H1 (cell line): ENCODE data around the gene C16orf95. TPM values are rescaled to one million over a fixed set of nuclear protein-coding genes. Genes with fewer than 3 reads are reported as not detected.

ENCODE experiments used
- CTCF ChIA-PET: fragments of 300-600 bp; sonication (Branson Sonifier 250); formaldehyde crosslinking; loops from one replicate; lab custom pipeline; 2021; ENCODE audit not compliant: partially characterized antibody; lab: Charles Lee
- POLR2A ChIA-PET: fragments of 300-600 bp; sonication (Branson Sonifier 250); formaldehyde crosslinking; loops from one replicate; lab custom pipeline; 2021; ENCODE audit warnings: inconsistent platforms; ENCODE audit not compliant: partially characterized antibody; lab: Charles Lee
- DNase-seq, 2 experiments: peaks; one replicate each; pipeline versions ENCODE4 v3.0.0 to v3.0.0-alpha.2; 2010 to 2022; ENCODE audit warnings: low spot score in 2 of 2, low read depth in 1 of 2, mixed read lengths in 1 of 2
- FAIRE-seq: peaks from 2 replicates; lab custom pipeline; 2011; peaks lifted over from hg19 to GRCh38; lab: Jason Lieb, UNC
- H2AFZ ChIP-seq: 2 replicates; pipeline ENCODE4 v1.8.1; 2012; ENCODE audit warnings: low read length, inconsistent platforms
- H2AK5ac ChIP-seq: 2 replicates; pipeline ENCODE4 v1.6.1; 2013; ENCODE audit warnings: low read depth, low read length
- H2BK120ac ChIP-seq: replicated peaks from 2 replicates; pipeline ENCODE3; 2013; ENCODE audit warnings: low read depth, low read length, inconsistent platforms
- H2BK12ac ChIP-seq: 2 replicates; pipeline ENCODE4 v1.6.1; 2013; ENCODE audit warnings: low read depth, low read length
- H2BK15ac ChIP-seq: 2 replicates; pipeline ENCODE4 v1.6.1; 2013; ENCODE audit warnings: low read length
- H2BK20ac ChIP-seq: 2 replicates; pipeline ENCODE4 v1.6.1; 2013; ENCODE audit warnings: low read length
- H2BK5ac ChIP-seq: 2 replicates; pipeline ENCODE4 v1.6.1; 2013; ENCODE audit warnings: low read depth, low read length
- H3K14ac ChIP-seq: 2 replicates; pipeline ENCODE4 v1.6.1; 2013; ENCODE audit warnings: inconsistent platforms; ENCODE audit not compliant: insufficient read length
- H3K18ac ChIP-seq: 2 replicates; pipeline ENCODE4 v1.6.1; 2013; ENCODE audit warnings: low read length; ENCODE audit errors: extremely low read depth
- H3K23ac ChIP-seq: 2 replicates; pipeline ENCODE4 v1.6.1; 2013; ENCODE audit warnings: inconsistent platforms; ENCODE audit not compliant: insufficient read length
- H3K23me2 ChIP-seq: 2 replicates; pipeline ENCODE4 v1.6.1; 2013; ENCODE audit warnings: low read depth, low read length
- H3K27ac ChIP-seq: 2 replicates; pipeline ENCODE4 v1.6.1; 2011; ENCODE audit warnings: low read depth, low read length, inconsistent platforms
- H3K27me3 ChIP-seq, 4 experiments: replicated peaks in 1 of 4; 1 replicate in 1 of 4; 2 replicates in 3 of 4; pipeline versions ENCODE4 v1.6.1 to v1.8.1; 2011 to 2013; ENCODE audit warnings: low read length in 3 of 4, mild to moderate bottlenecking in 3 of 4, inconsistent platforms in 2 of 4, mixed read lengths in 2 of 4, moderate library complexity in 1 of 4; ENCODE audit not compliant: control insufficient read depth in 3 of 4, insufficient read depth in 3 of 4; ENCODE audit errors: extremely low read depth in 1 of 4
- H3K36me3 ChIP-seq, 4 experiments: 2 replicates each; pipeline versions ENCODE4 v1.6.1 to v1.8.1; 2011 to 2013; ENCODE audit warnings: mild to moderate bottlenecking in 4 of 4, low read length in 3 of 4, moderate library complexity in 2 of 4, control low read depth in 1 of 4, inconsistent platforms in 1 of 4; ENCODE audit not compliant: insufficient read depth in 4 of 4, control insufficient read depth in 2 of 4
- H3K4ac ChIP-seq: replicated peaks from 2 replicates; pipeline ENCODE3; 2013; ENCODE audit warnings: low read length, low read depth, mixed read lengths, inconsistent platforms; ENCODE audit not compliant: insufficient read length
- H3K4me1 ChIP-seq, 4 experiments: replicated peaks in 1 of 4; 1 replicate in 1 of 4; 2 replicates in 3 of 4; pipeline versions ENCODE4 v1.6.1 to v1.8.1; 2011 to 2013; ENCODE audit warnings: low read length in 3 of 4, inconsistent platforms in 2 of 4, mixed read lengths in 1 of 4; ENCODE audit not compliant: insufficient read depth in 4 of 4, control insufficient read depth in 3 of 4
- H3K4me2 ChIP-seq, 2 experiments: 2 replicates each; pipeline versions ENCODE4 v1.6.1 to v1.8.1; 2011 to 2013; ENCODE audit warnings: low read depth in 2 of 2, low read length in 2 of 2, control low read depth in 1 of 2, inconsistent platforms in 1 of 2, mild to moderate bottlenecking in 1 of 2; ENCODE audit not compliant: insufficient read depth in 1 of 2
- H3K4me3 ChIP-seq, 4 experiments: fragments of 200-600, 300-600 bp in 1 of 4; sonication (generic), shearing (Covaris generic), sonication (Bioruptor Twin) in 1 of 4; 2 replicates each; pipeline versions ENCODE4 v1.5.1 to v1.8.1; 2011 to 2016; ENCODE audit warnings: low read length in 4 of 4, low read depth in 3 of 4, control low read depth in 2 of 4, inconsistent platforms in 2 of 4, mild to moderate bottlenecking in 2 of 4, mixed read lengths in 1 of 4, moderate library complexity in 1 of 4; ENCODE audit not compliant: insufficient read depth in 2 of 4; ENCODE audit errors: extremely low read depth in 1 of 4
- H3K56ac ChIP-seq: replicated peaks from 2 replicates; pipeline ENCODE3; 2013; ENCODE audit warnings: low read depth, mild to moderate bottlenecking, mixed read lengths, low read length, inconsistent platforms; ENCODE audit not compliant: insufficient read length
- H3K79me1 ChIP-seq: 2 replicates; pipeline ENCODE4 v1.6.1; 2013; ENCODE audit warnings: low read depth, low read length, control low read depth
- H3K79me2 ChIP-seq, 2 experiments: 2 replicates each; pipeline versions ENCODE4 v1.6.1 to v1.8.1; 2012 to 2013; ENCODE audit warnings: low read length in 2 of 2, mild to moderate bottlenecking in 2 of 2, inconsistent platforms in 1 of 2; ENCODE audit not compliant: insufficient read depth in 2 of 2, control insufficient read depth in 1 of 2
- H3K9ac ChIP-seq, 4 experiments: replicated peaks in 1 of 4; 1 replicate in 1 of 4; 2 replicates in 3 of 4; pipeline versions ENCODE4 v1.6.1 to v1.8.1; 2011 to 2013; ENCODE audit warnings: low read depth in 3 of 4, low read length in 3 of 4, control low read depth in 2 of 4, mild to moderate bottlenecking in 2 of 4, moderate library complexity in 2 of 4, inconsistent platforms in 1 of 4; ENCODE audit errors: extremely low read depth in 1 of 4
- H3K9me3 ChIP-seq, 2 experiments: 2 replicates each; pipeline versions ENCODE4 v1.6.1 to v1.8.1; 2012 to 2013; ENCODE audit warnings: mild to moderate bottlenecking in 2 of 2, moderate library complexity in 2 of 2, control low read depth in 1 of 2, inconsistent platforms in 1 of 2, low read depth in 1 of 2, low read length in 1 of 2, mixed read lengths in 1 of 2; ENCODE audit not compliant: insufficient read depth in 2 of 2
- H4K20me1 ChIP-seq, 2 experiments: replicated peaks in 1 of 2; 2 replicates each; pipeline versions ENCODE3 to v1.8.1; 2011 to 2013; ENCODE audit warnings: inconsistent platforms in 2 of 2, low read length in 2 of 2, mild to moderate bottlenecking in 1 of 2; ENCODE audit not compliant: insufficient read depth in 2 of 2, control insufficient read depth in 1 of 2
- H4K5ac ChIP-seq: 2 replicates; pipeline ENCODE4 v1.6.1; 2013; ENCODE audit warnings: low read length, low read depth, mixed read lengths, inconsistent platforms; ENCODE audit not compliant: insufficient read length
- H4K8ac ChIP-seq: 2 replicates; pipeline ENCODE4 v1.8.0; 2013; ENCODE audit warnings: mild to moderate bottlenecking, moderate library complexity, low read length, inconsistent platforms; ENCODE audit not compliant: insufficient read depth; ENCODE audit errors: extremely low read depth
- H4K91ac ChIP-seq: replicated peaks from 2 replicates; pipeline ENCODE3; 2013; ENCODE audit warnings: low read length, mixed read lengths, inconsistent platforms; ENCODE audit not compliant: insufficient read length
- CTBP2 ChIP-seq: IDR thresholded peaks from 2 replicates; pipeline ENCODE4 v1.7.0; 2011; ENCODE audit warnings: borderline replicate concordance, mild to moderate bottlenecking, moderate library complexity, mixed read lengths, low read length; ENCODE audit not compliant: insufficient read depth, insufficient read length
- EGR1 ChIP-seq: IDR thresholded peaks from 2 replicates; pipeline ENCODE4 v1.6.1; 2011; ENCODE audit warnings: low read depth, low read length, borderline replicate concordance
- FOSL1 ChIP-seq: IDR thresholded peaks from 2 replicates; pipeline ENCODE4 v1.6.1; 2011; ENCODE audit warnings: mild to moderate bottlenecking, low read depth, low read length, moderate library complexity; ENCODE audit not compliant: insufficient read depth
- JUND ChIP-seq: IDR thresholded peaks from 2 replicates; pipeline ENCODE4 v1.6.1; 2011; ENCODE audit warnings: mild to moderate bottlenecking, improper control_type of control experiment, low read length
- POLR2A ChIP-seq, 2 experiments: IDR thresholded peaks; 1 replicate in 1 of 2; 2 replicates in 1 of 2; pipeline ENCODE4 v1.6.1; 2011; ENCODE audit warnings: low read depth in 2 of 2, low read length in 2 of 2, mild to moderate bottlenecking in 2 of 2; ENCODE audit errors: control extremely low read depth in 1 of 2
- RAD21 ChIP-seq, 2 experiments: IDR thresholded peaks in 1 of 2; conservative IDR thresholded peaks in 1 of 2; 2 replicates each; pipeline ENCODE4 v1.6.1; 2011; ENCODE audit warnings: low read depth in 2 of 2, low read length in 2 of 2, improper control_type of control experiment in 1 of 2, inconsistent platforms in 1 of 2, mild to moderate bottlenecking in 1 of 2, moderate library complexity in 1 of 2
- SIX5 ChIP-seq: IDR thresholded peaks from 2 replicates; pipeline ENCODE4 v1.6.1; 2011; ENCODE audit warnings: mild to moderate bottlenecking, low read depth, low read length
- USF2 ChIP-seq: IDR thresholded peaks from 2 replicates; pipeline ENCODE4 v1.6.1; 2011; ENCODE audit warnings: low read length, improper control_type of control experiment
- WGBS, 2 experiments: shearing (Covaris generic) in 1 of 2; methylation state at CpG; one replicate each; pipeline versions ENCODE4 v1.1.6 to v1.1.7; 2013 to 2015; ENCODE audit warnings: low lambda C conversion rate in 2 of 2, mixed read lengths in 2 of 2, inconsistent platforms in 1 of 2, low coverage in 1 of 2, missing lambda C conversion rate in 1 of 2; ENCODE audit not compliant: insufficient replicate concordance in 2 of 2, insufficient coverage in 1 of 2, insufficient read length in 1 of 2; ENCODE audit errors: extremely low coverage in 1 of 2, missing lambda C conversion rate in 1 of 2; 5-methylcytosine and 5-hydroxymethylcytosine counted together
- polyA plus RNA-seq, 7 experiments: library from polyadenylated mRNA; depleted of rRNA in 3 of 7; stranded (reverse) in 5 of 7; unstranded in 2 of 7; fragments of >200 nt in 5 of 7; fragments of 200-250 nt in 2 of 7; gene quantifications; 1 replicate in 5 of 7; 2 replicates in 1 of 7; 4 replicates in 1 of 7; pipeline versions ENCODE4 v1.2.1 to v1.2.3, GENCODE V29; 2011 to 2013; ENCODE audit warnings: missing spikeins in 2 of 7, mixed read lengths in 2 of 7
- total RNA-seq: library from RNA; stranded (reverse); fragmentation: NEBNext Ultra II Directional; extraction: Animal tissue kit (Norgen Biotek cat#: 25700); gene quantifications from 2 replicates; pipeline ENCODE4 v1.2.1, GENCODE V29; 2021

C16orf95 gene
- total and polyA plus RNA-seq, 2 of the 8 experiments (the other 6 are each of a cell fraction or from before 2014, with no cell fraction given): 5.0 to 5.4 TPM

- Histone ChIP-seq H3K4ac (no peak overlapping the region), H2BK15ac (no peak overlapping the region), H4K20me1 (no peaks in the 10 kb centered on the region), H4K91ac (no peak overlapping the region), H3K4me2 (no peak overlapping the region), H3K27ac (no peak overlapping the region), H2BK120ac (no peak overlapping the region), H3K23me2 (no peaks in the 10 kb centered on the region; the same call in 1 of the 2 replicates), H3K27me3 (no peaks in the 10 kb centered on the region), H2BK5ac (no peak overlapping the region), H2BK12ac (no peak overlapping the region), H3K56ac (no peak overlapping the region), H2AFZ (no peak overlapping the region), H3K23ac (no peak overlapping the region), H3K36me3 (no peaks in the 10 kb centered on the region), H2BK20ac (no peak overlapping the region), H3K18ac (no peak overlapping the region), H3K14ac (no peak overlapping the region), H4K8ac (no peak overlapping the region), H3K9me3 (no peaks in the 10 kb centered on the region), H3K79me1 (no peaks in the 10 kb centered on the region), H3K4me3 (no peak overlapping the region), H2AK5ac (no peak overlapping the region), H3K9ac (no peak overlapping the region), H4K5ac (no peak overlapping the region), H3K4me1 (no peaks in the 10 kb centered on the region), H3K79me2 (no peaks in the 10 kb centered on the region)
- POLR2A ChIA-PET: no interaction called here
- WGBS, 2 experiments: 97% methylated on average over 11 of the region's 11 CpGs; no CpG with 5 or more reads in 1 of the 2 experiments
- no peak for DNase-seq
- no peak for FAIRE-seq
- CTCF ChIA-PET: interaction anchor here (0.8 to 10.7 kb wide), 7 partner anchors 7 to 68 kb away, joined by 3 to 62 read pairs (median 4); no protein-coding TSS in a partner anchor
- no peak for TF ChIP-seq RAD21 (IDR thresholded peaks at IDR 0.05 in 1 of 2, conservative IDR thresholded peaks at IDR 0.05 in 1 of 2; ENCODE audit: low read depth in 2 of 2, low read length in 2 of 2)
- TF ChIP-seq SIX5: no peak
- TF ChIP-seq EGR1: no peak
- no peak for TF ChIP-seq JUND
- no peak for TF ChIP-seq CTBP2
- TF ChIP-seq POLR2A (IDR thresholded peaks at IDR 0.05; ENCODE audit: control extremely low read depth in 1 of 2, low read depth in 2 of 2, low read length in 2 of 2): no peak
- no peak for TF ChIP-seq USF2
- no peak for TF ChIP-seq FOSL1
Measured at GRCh38 chr16:87271256-87271655, 45.9 kb downstream of the C16orf95 start.
